IPS-15b (cell line): Measurements from ENCODE around the gene TRIM63.

Experiments
- H3K27me3 ChIP-seq: one replicate; pipeline ENCODE4 v1.6.1; 2013; ENCODE audit warnings: low read length; ENCODE audit not compliant: control insufficient read depth, insufficient read depth
- H3K36me3 ChIP-seq: one replicate; pipeline ENCODE4 v1.6.1; 2013; ENCODE audit warnings: low read length; ENCODE audit not compliant: control insufficient read depth, insufficient read depth
- H3K4me1 ChIP-seq: one replicate; pipeline ENCODE4 v1.6.1; 2013; ENCODE audit warnings: mild to moderate bottlenecking, low read length; ENCODE audit not compliant: control insufficient read depth, insufficient read depth
- H3K4me3 ChIP-seq: one replicate; pipeline ENCODE4 v1.5.1; 2013; ENCODE audit warnings: low read depth, low read length
- H3K9ac ChIP-seq: one replicate; pipeline ENCODE4 v1.6.1; 2013; ENCODE audit warnings: low read depth, mild to moderate bottlenecking, low read length
- H3K9me3 ChIP-seq: one replicate; pipeline ENCODE4 v1.6.1; 2013; ENCODE audit warnings: mild to moderate bottlenecking, low read length; ENCODE audit not compliant: control insufficient read depth, insufficient read depth

Gene TRIM63

DNA sequence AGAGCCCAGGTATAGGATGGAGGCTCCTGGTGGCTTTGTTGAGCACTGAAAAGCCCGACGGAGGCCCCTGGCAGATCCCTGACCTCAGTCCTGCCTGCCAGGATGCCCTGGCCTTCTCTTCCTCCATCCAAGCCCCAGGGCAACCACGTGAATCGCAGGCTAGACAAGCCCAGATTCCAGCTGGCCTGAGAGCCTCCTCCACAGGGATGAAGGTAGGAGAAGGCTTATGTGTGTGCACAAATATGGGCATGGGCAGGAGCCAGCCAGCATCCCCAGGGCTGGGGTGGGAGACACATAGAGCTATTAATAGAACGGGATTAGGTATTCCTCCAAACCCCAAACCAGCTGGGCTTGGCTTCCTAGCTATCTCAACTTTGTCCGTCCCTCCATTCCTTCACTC, 49.8 kb downstream of the TRIM63 start:
- Histone ChIP-seq H3K4me1 (peaks cover 4% of the 10 kb centered on the region), H3K9ac (no peak overlapping the region), H3K36me3 (no peaks in the 10 kb centered on the region), H3K27me3 (no peaks in the 10 kb centered on the region), H3K9me3 (no peaks in the 10 kb centered on the region), H3K4me3 (no peak overlapping the region)

DNA sequence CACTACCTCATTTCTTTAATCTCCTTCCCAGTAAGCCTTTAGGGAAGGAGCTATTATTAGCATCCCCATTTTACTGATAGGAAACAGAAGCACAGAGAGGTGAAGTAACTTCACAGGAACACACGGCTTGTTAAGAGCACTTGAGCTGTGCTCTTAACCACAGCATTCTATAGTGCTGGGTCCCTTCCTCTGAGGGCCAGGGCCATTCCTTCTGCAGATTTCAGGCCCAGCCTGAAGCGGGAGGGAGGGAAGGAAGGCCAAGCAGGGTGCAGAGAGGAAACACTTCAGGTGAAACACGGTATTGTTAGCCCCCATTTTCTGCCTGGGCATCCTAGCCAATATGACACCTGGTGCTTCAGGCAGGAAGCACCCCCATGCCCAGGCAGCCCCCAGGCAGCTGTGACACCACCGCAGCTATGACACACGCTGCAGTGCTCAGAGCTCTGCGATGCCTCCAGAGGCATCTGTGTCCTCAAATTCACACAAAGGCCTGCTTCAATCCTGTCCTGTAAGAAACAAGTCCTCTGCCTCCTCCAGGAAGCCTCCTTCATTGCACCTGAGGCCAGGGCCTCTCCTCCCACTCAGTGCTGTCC, 50.4 kb downstream of the TRIM63 start:
- H3K4me1 ChIP-seq: peaks cover 4% of the 10 kb centered on the region
- no peaks in the 10 kb centered on the region for H3K9me3 ChIP-seq
- no peak overlapping the region for H3K9ac ChIP-seq
- no peaks in the 10 kb centered on the region for H3K27me3 ChIP-seq
- no peaks in the 10 kb centered on the region for H3K36me3 ChIP-seq
- H3K4me3 ChIP-seq: no peak overlapping the region

DNA sequence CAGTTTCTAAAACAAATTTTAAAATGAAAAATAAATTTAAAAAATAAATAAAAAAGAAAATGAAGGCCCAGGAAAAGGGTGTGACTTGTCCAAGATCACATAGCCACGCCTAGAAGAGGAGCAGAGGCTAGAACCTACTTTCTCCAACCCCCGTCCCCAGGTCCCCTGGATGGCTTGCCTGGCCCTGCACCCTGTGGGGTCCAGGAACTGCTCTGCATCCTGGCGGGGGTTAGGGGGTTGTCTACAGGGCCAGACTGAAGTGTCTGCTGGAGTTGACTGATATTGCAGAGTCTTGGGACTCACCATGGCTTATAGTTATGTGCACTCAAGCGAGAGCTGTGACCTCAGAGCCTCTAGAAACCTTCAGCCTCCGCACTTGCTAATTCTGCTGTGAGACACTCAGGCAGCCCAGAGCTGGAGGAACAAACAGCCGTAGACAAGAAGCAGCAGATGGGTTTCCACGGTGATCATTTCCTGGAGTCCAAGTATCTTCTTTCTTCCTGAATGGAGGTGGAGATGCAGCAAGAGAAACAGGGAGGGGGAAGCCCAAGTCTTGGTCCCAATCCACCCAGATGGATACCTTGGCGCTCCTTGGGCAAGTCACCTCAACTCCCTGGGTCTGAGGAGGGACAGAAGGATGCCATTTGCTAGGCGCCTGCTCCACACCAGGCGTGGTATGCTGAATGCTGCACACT, 51.0 kb downstream of the TRIM63 start:
- Histone ChIP-seq H3K36me3 (no peaks in the 10 kb centered on the region), H3K4me1 (peaks cover 4% of the 10 kb centered on the region), H3K27me3 (no peaks in the 10 kb centered on the region), H3K4me3 (no peak overlapping the region), H3K9me3 (no peaks in the 10 kb centered on the region), H3K9ac (no peak overlapping the region)

DNA sequence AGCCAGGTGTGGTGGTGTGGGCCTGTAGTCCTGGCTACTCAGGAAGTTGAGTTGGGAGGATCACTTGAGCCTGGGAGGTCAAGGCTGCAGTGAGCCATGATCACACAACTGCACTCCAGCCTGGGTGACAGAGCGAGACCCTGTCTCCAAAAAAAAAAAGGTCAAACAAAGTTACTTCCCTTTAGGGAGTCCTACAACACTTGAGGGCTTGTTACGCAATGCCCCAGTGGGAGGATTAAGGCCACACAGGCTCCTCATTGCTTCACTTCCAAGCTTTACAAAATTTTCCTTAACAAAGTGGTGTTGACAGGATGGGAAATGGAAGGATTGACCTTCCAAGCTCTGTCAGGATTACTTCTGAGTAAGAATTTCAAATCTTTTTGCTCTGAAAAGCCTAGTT, 52.1 kb downstream of the TRIM63 start:
- no peaks in the 10 kb centered on the region for H3K36me3 ChIP-seq
- no peak overlapping the region for H3K9ac ChIP-seq
- peaks cover 7% of the 10 kb centered on the region for H3K4me1 ChIP-seq
- no peaks in the 10 kb centered on the region for H3K9me3 ChIP-seq
- H3K4me3 ChIP-seq: no peak overlapping the region
- H3K27me3 ChIP-seq: no peaks in the 10 kb centered on the region

DNA sequence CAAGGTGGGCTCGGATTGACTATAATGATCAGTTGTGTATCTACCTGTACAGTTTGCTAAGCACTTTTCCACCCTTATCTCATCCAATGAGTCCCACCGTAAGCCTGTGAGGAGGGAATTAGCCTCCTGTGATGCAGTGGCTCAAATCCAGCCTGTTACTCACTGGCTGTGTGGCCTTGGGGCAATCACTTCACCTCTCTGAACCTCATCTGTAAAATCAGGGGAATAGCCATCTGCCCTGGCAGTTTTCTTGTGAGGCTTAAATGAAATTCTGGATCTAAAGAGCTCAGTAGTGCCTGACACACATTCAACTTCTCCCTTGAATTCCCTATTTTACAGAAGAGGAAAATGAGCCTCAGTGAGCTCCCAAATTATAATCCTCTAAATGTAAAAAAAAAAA, 53.3 kb downstream of the TRIM63 start:
- peaks cover 10% of the 10 kb centered on the region for H3K4me1 ChIP-seq
- H3K9me3 ChIP-seq: no peaks in the 10 kb centered on the region
- no peaks in the 10 kb centered on the region for H3K27me3 ChIP-seq
- H3K36me3 ChIP-seq: no peaks in the 10 kb centered on the region
- no peak overlapping the region for H3K9ac ChIP-seq
- no peak overlapping the region for H3K4me3 ChIP-seq

DNA sequence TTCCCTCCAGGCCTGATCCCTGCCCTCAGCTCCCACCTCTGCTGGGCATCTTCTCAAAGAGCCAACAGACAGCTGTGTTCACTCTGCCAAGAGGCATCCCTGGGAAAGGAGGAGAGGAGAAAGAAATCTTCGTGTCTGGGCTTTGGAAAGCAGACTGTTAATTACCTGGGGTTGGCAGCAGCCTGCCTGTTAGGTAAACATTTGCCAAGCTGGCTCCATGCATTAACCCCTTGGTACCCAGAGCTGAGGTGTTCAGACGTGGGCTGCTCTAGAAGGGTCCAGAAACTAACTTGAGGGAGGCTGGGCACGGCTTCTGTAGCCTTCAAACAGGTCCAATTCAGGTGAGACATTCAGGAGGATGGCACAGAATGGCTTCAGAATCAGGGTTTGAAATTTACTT, 54.6 kb downstream of the TRIM63 start:
- Histone ChIP-seq H3K27me3 (no peaks in the 10 kb centered on the region), H3K36me3 (no peaks in the 10 kb centered on the region), H3K9me3 (no peaks in the 10 kb centered on the region), H3K9ac (no peak overlapping the region), H3K4me1 (peaks cover 10% of the 10 kb centered on the region), H3K4me3 (no peak overlapping the region)

DNA sequence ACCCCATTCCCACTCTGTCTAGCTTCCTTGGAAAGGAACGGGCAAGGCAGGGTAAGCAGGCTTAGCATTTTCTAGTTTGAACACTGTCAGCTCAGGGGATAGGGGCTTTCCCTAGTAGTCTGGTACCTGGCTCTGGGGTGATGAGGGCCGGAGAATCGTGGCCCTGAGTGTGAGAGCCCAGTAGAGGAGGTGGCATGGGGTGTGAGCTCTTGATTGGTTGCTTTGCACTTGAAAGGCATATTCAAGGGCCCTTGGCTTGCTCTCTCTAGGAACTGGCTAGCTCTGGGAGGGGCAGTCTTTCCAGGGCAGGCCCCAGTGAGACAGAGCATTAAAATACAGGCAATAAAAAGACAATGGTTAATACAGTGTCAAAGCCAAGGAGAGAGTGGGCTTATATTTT, 56.6 kb downstream of the TRIM63 start:
- no peak overlapping the region for H3K9ac ChIP-seq
- H3K9me3 ChIP-seq: no peaks in the 10 kb centered on the region
- H3K36me3 ChIP-seq: no peaks in the 10 kb centered on the region
- no peak overlapping the region for H3K4me3 ChIP-seq
- H3K27me3 ChIP-seq: no peaks in the 10 kb centered on the region
- peaks cover 10% of the 10 kb centered on the region for H3K4me1 ChIP-seq

DNA sequence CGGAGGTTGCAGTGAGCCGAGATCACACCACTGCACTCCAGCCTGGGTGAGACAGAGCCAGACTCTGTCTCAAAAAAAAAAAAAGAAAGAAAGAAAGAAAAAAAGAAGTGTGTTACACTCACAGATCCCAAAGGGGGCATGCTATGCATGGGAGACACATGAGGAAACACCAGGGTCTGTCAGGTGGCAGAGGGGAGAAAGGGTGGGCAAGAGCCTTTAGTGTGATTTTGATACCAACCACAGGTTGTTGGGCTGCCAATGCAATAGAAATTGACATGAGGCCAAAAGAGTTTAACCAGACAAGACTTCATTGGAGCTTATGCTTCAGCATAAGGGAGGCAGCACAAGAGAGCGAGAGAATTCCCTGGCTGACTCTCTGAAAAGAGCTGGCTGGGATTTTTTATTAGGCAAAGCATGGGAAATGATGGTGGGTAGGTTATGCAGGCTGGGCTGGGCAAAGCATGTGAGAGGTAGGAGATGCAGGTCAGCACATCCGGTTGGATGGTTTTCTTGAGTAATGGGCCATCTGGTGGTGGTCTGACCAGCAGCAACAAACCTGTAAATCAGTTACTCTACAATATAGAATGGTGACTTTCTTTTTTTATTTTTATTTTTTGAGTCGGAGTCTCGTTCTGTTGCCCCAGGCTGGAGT, 57.5 kb downstream of the TRIM63 start:
- H3K36me3 ChIP-seq: no peaks in the 10 kb centered on the region
- H3K4me1 ChIP-seq: peaks cover 10% of the 10 kb centered on the region
- no peak overlapping the region for H3K4me3 ChIP-seq
- H3K9ac ChIP-seq: no peak overlapping the region
- H3K27me3 ChIP-seq: no peaks in the 10 kb centered on the region
- H3K9me3 ChIP-seq: no peaks in the 10 kb centered on the region

DNA sequence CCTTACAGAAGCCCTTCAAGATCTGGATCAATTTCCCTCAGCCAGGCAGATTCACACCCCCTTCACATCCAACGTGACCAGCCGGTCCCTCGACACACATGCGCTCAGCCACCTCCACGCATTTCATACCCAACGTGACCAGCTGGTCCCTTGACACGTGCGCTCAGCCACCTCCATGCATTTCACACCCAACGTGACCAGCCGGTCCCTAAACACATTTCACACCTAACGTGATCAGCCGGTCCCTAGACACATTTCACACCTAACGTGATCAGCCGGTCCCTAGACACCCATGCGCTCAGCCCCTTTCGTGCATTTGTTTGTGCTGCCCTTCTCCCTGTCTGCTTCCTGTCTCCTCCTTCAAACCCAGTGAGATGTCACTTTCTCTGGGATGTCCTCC, 60.7 kb downstream of the TRIM63 start:
- no peaks in the 10 kb centered on the region for H3K27me3 ChIP-seq
- no peak overlapping the region for H3K9ac ChIP-seq
- peaks cover 10% of the 10 kb centered on the region for H3K4me1 ChIP-seq
- H3K36me3 ChIP-seq: no peaks in the 10 kb centered on the region
- H3K4me3 ChIP-seq: no peak overlapping the region
- H3K9me3 ChIP-seq: no peaks in the 10 kb centered on the region

DNA sequence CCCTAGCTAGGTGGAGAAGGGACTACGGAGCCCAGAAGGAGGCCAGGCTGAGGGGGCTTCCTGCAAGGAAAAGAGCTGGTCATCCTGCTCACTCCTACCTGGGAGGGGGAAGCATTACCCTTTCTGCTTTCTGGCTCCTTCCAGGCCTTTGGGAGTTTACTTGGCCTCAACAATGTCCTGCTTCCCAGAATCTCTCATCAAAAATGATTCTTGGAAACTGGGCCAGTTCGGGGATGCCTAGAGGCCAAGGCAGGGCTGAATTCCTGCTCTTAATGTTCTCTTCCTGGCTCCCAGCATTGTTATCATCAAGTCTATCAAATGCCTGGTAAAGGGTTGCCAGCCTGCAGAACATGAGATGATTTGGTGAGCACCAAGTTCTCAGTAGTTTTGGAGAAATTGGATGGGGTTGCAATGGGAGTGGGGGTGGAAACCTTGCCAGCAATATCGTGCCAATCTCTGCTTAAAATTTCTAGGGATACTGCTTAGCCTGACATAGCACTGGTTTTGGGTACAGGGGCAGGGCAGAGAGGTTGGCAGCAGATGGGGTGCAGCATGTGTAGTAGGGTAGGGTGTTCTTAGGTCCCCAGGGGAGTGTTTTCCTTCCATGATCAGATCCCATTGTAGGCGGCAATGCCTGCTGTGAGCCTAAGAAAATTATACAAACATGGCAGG, 61.9 kb downstream of the TRIM63 start:
- no peaks in the 10 kb centered on the region for H3K36me3 ChIP-seq
- peaks cover 2% of the 10 kb centered on the region for H3K27me3 ChIP-seq
- no peak overlapping the region for H3K4me3 ChIP-seq
- H3K4me1 ChIP-seq: peaks cover 4% of the 10 kb centered on the region
- H3K9ac ChIP-seq: no peak overlapping the region
- H3K9me3 ChIP-seq: no peaks in the 10 kb centered on the region

DNA sequence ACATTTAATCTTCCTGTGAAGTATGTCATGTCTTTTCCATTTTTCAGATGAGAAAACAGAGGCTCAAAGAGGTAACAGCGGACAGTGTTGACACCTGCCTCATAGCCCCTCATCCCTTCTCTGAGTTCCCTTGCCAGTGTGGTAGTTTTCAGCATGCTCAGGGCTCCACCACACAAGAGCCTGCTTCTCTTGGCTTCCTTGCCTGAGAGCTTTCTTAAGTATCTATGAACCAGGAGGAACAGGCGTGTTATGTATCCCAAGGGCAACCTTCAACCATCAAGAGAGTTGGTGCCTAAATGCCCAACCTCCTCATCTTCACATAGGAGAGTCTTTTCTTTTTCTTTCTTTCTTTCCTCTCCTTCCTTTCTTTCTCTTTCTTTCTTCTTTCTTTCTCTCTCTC, 63.7 kb downstream of the TRIM63 start:
- Histone ChIP-seq H3K9ac (no peak overlapping the region), H3K9me3 (no peaks in the 10 kb centered on the region), H3K27me3 (peaks cover 2% of the 10 kb centered on the region), H3K36me3 (no peaks in the 10 kb centered on the region), H3K4me1 (peaks cover 1% of the 10 kb centered on the region), H3K4me3 (no peak overlapping the region)

DNA sequence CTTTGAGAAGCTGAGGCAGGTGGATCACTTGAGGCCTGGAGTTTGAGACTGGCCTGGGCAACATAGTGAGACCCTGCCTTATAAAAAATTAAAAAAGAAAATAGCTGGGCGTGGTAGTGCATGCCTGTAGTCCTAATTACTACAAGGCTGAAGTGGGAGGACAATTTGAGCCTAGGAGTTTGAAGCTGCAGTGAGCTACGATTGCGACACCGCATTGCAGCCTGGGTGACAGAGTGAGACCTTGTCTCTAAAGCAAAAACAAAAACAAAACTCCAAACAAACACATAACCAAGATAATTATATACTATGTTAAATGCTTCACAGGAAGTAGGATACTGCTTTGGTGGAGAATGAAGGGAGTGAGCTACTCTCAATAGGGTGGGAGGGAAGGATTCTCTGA, 64.2 kb downstream of the TRIM63 start:
- peaks cover 2% of the 10 kb centered on the region for H3K27me3 ChIP-seq
- no peak overlapping the region for H3K4me3 ChIP-seq
- no peaks in the 10 kb centered on the region for H3K9me3 ChIP-seq
- H3K36me3 ChIP-seq: no peaks in the 10 kb centered on the region
- no peak overlapping the region for H3K9ac ChIP-seq
- H3K4me1 ChIP-seq: peaks cover 6% of the 10 kb centered on the region
